C4-2B (cell line): ENCODE results near the gene GALNT16.

Experiments used
- H3K27ac ChIP-seq: fragments of 450-650 bp; 2 replicates; pipeline ENCODE4 v1.5.1; 2017
- CTCF ChIP-seq: fragments of 450-650 bp; conservative IDR thresholded peaks from 2 replicates; pipeline ENCODE4 v1.5.1; 2017; ENCODE audit warnings: mild to moderate bottlenecking
- ZFX ChIP-seq: fragments of 450-650 bp; IDR thresholded peaks from 2 replicates; pipeline ENCODE4 v1.6.1; 2017

GALNT16 gene

GRCh38 chr14:69354383-69355153, 94.6 kb downstream of the GALNT16 start:
- H3K27ac ChIP-seq = no peak overlapping the region
- no peak for TF ChIP-seq ZFX
- no peak for TF ChIP-seq CTCF

GRCh38 chr14:69355154-69355597, 95.2 kb downstream of the GALNT16 start:
- no peak overlapping the region for H3K27ac ChIP-seq
- no peak for TF ChIP-seq CTCF

GRCh38 chr14:69355607-69356281, 95.8 kb downstream of the GALNT16 start:
- H3K27ac ChIP-seq = no peak overlapping the region
- no peak for TF ChIP-seq ZFX
- TF ChIP-seq CTCF = no peak

GRCh38 chr14:69356903-69357543, 97.1 kb downstream of the GALNT16 start:
- TF ChIP-seq CTCF (no peak), ZFX (no peak)
- H3K27ac ChIP-seq = no peak overlapping the region

GRCh38 chr14:69357544-69358200, 97.7 kb downstream of the GALNT16 start:
- no peak overlapping the region for H3K27ac ChIP-seq
- TF ChIP-seq ZFX (no peak), CTCF (no peak)

GRCh38 chr14:69358233-69358963, 98.4 kb downstream of the GALNT16 start:
- TF ChIP-seq CTCF = no peak
- TF ChIP-seq ZFX = no peak
- H3K27ac ChIP-seq = no peak overlapping the region
